ENCODE measurements around the gene KRT39. TPM values are rescaled to one million over a fixed set of nuclear protein-coding genes. Genes with fewer than 3 reads are reported as not detected.

The KRT39 gene
- total and polyA plus RNA-seq, 2 of the 13 experiments (the other 11 are each of a cell fraction or from before 2014, with no cell fraction given), result 0.07 to 1.2 TPM

DNA sequence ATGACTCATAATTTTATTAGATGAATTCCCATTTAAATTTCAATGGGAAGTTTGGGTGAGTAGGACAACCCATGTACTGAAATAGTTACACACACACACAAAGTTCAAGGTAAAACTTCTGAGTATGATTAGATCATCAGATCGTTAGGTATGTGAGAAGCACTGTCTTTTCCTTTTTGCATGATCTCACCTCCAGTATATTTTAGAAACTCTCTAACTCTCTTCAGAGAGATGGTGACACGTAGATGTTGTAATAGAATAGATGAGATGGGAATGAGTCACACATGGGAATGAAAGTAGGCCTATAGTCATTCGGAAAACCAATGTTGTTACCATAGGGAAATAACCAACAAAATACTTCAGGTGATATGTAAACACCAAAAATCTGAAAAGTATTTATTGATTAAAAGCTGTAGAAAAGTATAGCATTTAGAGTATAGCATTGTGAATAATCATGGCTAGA, 51.5 kb downstream of the KRT39 start (continued):
- no peak for TF ChIP-seq ARNTL (CRISPR knock-in tag; IDR thresholded peaks at IDR 0.05)
- no peak for TF ChIP-seq ZBTB38 (CRISPR knock-in tag; IDR thresholded peaks at IDR 0.05)
- TF ChIP-seq, protein P1, sequence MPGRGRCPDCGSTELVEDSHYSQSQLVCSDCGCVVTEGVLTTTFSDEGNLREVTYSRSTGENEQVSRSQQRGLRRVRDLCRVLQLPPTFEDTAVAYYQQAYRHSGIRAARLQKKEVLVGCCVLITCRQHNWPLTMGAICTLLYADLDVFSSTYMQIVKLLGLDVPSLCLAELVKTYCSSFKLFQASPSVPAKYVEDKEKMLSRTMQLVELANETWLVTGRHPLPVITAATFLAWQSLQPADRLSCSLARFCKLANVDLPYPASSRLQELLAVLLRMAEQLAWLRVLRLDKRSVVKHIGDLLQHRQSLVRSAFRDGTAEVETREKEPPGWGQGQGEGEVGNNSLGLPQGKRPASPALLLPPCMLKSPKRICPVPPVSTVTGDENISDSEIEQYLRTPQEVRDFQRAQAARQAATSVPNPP (CRISPR knock-in tag; IDR thresholded peaks at IDR 0.05), result no peak
- peak; percentile 38; the same call in 1 of the 2 replicates for TF ChIP-seq KAT8 (CRISPR knock-in tag; IDR thresholded peaks at IDR 0.05)
- TF ChIP-seq, protein P2, sequence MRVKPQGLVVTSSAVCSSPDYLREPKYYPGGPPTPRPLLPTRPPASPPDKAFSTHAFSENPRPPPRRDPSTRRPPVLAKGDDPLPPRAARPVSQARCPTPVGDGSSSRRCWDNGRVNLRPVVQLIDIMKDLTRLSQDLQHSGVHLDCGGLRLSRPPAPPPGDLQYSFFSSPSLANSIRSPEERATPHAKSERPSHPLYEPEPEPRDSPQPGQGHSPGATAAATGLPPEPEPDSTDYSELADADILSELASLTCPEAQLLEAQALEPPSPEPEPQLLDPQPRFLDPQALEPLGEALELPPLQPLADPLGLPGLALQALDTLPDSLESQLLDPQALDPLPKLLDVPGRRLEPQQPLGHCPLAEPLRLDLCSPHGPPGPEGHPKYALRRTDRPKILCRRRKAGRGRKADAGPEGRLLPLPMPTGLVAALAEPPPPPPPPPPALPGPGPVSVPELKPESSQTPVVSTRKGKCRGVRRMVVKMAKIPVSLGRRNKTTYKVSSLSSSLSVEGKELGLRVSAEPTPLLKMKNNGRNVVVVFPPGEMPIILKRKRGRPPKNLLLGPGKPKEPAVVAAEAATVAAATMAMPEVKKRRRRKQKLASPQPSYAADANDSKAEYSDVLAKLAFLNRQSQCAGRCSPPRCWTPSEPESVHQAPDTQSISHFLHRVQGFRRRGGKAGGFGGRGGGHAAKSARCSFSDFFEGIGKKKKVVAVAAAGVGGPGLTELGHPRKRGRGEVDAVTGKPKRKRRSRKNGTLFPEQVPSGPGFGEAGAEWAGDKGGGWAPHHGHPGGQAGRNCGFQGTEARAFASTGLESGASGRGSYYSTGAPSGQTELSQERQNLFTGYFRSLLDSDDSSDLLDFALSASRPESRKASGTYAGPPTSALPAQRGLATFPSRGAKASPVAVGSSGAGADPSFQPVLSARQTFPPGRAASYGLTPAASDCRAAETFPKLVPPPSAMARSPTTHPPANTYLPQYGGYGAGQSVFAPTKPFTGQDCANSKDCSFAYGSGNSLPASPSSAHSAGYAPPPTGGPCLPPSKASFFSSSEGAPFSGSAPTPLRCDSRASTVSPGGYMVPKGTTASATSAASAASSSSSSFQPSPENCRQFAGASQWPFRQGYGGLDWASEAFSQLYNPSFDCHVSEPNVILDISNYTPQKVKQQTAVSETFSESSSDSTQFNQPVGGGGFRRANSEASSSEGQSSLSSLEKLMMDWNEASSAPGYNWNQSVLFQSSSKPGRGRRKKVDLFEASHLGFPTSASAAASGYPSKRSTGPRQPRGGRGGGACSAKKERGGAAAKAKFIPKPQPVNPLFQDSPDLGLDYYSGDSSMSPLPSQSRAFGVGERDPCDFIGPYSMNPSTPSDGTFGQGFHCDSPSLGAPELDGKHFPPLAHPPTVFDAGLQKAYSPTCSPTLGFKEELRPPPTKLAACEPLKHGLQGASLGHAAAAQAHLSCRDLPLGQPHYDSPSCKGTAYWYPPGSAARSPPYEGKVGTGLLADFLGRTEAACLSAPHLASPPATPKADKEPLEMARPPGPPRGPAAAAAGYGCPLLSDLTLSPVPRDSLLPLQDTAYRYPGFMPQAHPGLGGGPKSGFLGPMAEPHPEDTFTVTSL (CRISPR knock-in tag; IDR thresholded peaks at IDR 0.05; ENCODE audit: borderline replicate concordance), result peak; percentile 16; the same call in 1 of the 2 replicates
- no peak for TF ChIP-seq HNF4G (IDR thresholded peaks at IDR 0.05; ENCODE audit: borderline replicate concordance, low read depth, low read length)
- no peak for TF ChIP-seq HNF4G (CRISPR knock-in tag; IDR thresholded peaks at IDR 0.05; ENCODE audit: borderline replicate concordance, low read depth)
- TF ChIP-seq, protein P3, sequence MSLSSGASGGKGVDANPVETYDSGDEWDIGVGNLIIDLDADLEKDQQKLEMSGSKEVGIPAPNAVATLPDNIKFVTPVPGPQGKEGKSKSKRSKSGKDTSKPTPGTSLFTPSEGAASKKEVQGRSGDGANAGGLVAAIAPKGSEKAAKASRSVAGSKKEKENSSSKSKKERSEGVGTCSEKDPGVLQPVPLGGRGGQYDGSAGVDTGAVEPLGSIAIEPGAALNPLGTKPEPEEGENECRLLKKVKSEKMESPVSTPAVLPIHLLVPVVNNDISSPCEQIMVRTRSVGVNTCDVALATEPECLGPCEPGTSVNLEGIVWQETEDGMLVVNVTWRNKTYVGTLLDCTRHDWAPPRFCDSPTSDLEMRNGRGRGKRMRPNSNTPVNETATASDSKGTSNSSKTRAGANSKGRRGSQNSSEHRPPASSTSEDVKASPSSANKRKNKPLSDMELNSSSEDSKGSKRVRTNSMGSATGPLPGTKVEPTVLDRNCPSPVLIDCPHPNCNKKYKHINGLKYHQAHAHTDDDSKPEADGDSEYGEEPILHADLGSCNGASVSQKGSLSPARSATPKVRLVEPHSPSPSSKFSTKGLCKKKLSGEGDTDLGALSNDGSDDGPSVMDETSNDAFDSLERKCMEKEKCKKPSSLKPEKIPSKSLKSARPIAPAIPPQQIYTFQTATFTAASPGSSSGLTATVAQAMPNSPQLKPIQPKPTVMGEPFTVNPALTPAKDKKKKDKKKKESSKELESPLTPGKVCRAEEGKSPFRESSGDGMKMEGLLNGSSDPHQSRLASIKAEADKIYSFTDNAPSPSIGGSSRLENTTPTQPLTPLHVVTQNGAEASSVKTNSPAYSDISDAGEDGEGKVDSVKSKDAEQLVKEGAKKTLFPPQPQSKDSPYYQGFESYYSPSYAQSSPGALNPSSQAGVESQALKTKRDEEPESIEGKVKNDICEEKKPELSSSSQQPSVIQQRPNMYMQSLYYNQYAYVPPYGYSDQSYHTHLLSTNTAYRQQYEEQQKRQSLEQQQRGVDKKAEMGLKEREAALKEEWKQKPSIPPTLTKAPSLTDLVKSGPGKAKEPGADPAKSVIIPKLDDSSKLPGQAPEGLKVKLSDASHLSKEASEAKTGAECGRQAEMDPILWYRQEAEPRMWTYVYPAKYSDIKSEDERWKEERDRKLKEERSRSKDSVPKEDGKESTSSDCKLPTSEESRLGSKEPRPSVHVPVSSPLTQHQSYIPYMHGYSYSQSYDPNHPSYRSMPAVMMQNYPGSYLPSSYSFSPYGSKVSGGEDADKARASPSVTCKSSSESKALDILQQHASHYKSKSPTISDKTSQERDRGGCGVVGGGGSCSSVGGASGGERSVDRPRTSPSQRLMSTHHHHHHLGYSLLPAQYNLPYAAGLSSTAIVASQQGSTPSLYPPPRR (CRISPR knock-in tag; IDR thresholded peaks at IDR 0.05; ENCODE audit: borderline replicate concordance), result no peak
- no peak for TF ChIP-seq FLYWCH1 (CRISPR knock-in tag; IDR thresholded peaks at IDR 0.05)
- no peak for TF ChIP-seq MLLT10 (CRISPR knock-in tag; IDR thresholded peaks at IDR 0.05)
- 0 out of 2 replicates have a peak, but pooled peaks have one; percentile 54 for TF ChIP-seq FOXK1 (CRISPR knock-in tag; IDR thresholded peaks at IDR 0.05; ENCODE audit: borderline replicate concordance, low read depth)
- TF ChIP-seq FOXJ3 (CRISPR knock-in tag; IDR thresholded peaks at IDR 0.05; ENCODE audit: borderline replicate concordance), result no peak
- TF ChIP-seq ZBTB3 (CRISPR knock-in tag; IDR thresholded peaks at IDR 0.05; ENCODE audit: borderline replicate concordance, low read depth), result no peak
- TF ChIP-seq ZNF207 (IDR thresholded peaks at IDR 0.05; ENCODE audit: borderline replicate concordance), result no peak
- TF ChIP-seq MAZ (IDR thresholded peaks at IDR 0.05; ENCODE audit: borderline replicate concordance, low read depth, low read length), result no peak
- TF ChIP-seq MAZ (CRISPR knock-in tag; IDR thresholded peaks at IDR 0.05; ENCODE audit: low read depth), result no peak
- TF ChIP-seq STAT5B (CRISPR knock-in tag; IDR thresholded peaks at IDR 0.05), result no peak
- TF ChIP-seq GTF2F1 (IDR thresholded peaks at IDR 0.05; ENCODE audit: low read length), result no peak
- TF ChIP-seq ZFP36L2 (CRISPR knock-in tag; IDR thresholded peaks at IDR 0.05), result no peak
- no peak for TF ChIP-seq NRL (CRISPR knock-in tag; IDR thresholded peaks at IDR 0.05; ENCODE audit: borderline replicate concordance)

Measured in HepG2 (cell line).